HepG2 (cell line): ENCODE data around the gene FAM114A1. TPM values are rescaled to one million over a fixed set of nuclear protein-coding genes. Genes with fewer than 3 reads are reported as not detected.

Source experiments
- ESRRA ChIP-seq: sonication (generic); formaldehyde crosslinking; IDR thresholded peaks from 2 replicates; pipeline ENCODE4 v1.5.1; 2020; ENCODE audit warnings: mild to moderate bottlenecking, low read depth, missing genetic modification reagents
- HOXA7 ChIP-seq: sonication (generic); formaldehyde crosslinking; IDR thresholded peaks from 2 replicates; pipeline ENCODE4 v1.8.1; 2022; ENCODE audit warnings: mild to moderate bottlenecking, missing genetic modification reagents, moderate library complexity
- RBAK ChIP-seq: sonication (generic); formaldehyde crosslinking; IDR thresholded peaks from 2 replicates; pipeline ENCODE4 v1.5.1; 2020; ENCODE audit warnings: mild to moderate bottlenecking, missing genetic modification reagents
- ZNF12 ChIP-seq: sonication (generic); formaldehyde crosslinking; IDR thresholded peaks from 2 replicates; pipeline ENCODE4 v1.5.0; 2020; ENCODE audit warnings: missing genetic modification reagents
- ZNF841 ChIP-seq: sonication (generic); formaldehyde crosslinking; IDR thresholded peaks from 2 replicates; pipeline ENCODE4 v1.8.1; 2023; ENCODE audit warnings: missing genetic modification reagents, borderline replicate concordance
- polyA plus RNA-seq, 8 experiments: library from polyadenylated mRNA; depleted of rRNA in 3 of 8; stranded (reverse) in 7 of 8; unstranded in 1 of 8; fragments of >200 nt; fragmentation: Illumina TruSeq in 4 of 8; extraction: Trizol in 4 of 8; gene quantifications; 2 replicates each; pipeline versions ENCODE4 v1.2.1 to v1.2.3, GENCODE V29; 2011 to 2016; ENCODE audit warnings: low read depth in 4 of 8, missing spikeins in 1 of 8, mixed read lengths in 1 of 8; ENCODE audit not compliant: insufficient read depth in 1 of 8
- total RNA-seq, 5 experiments: library from RNA; depleted of rRNA; stranded (reverse); fragments of >200 nt; fragmentation: Illumina TruSeq; extraction: Trizol; gene quantifications; 2 replicates each; pipeline ENCODE4 v1.2.3, GENCODE V29; 2016; ENCODE audit warnings: low read depth in 1 of 5
- TF ChIP-seq, protein P1 (sequence below): IDR thresholded peaks from 2 replicates; pipeline ENCODE4 v1.6.1; 2016; ENCODE audit warnings: low read depth, missing genetic modification reagents, missing compliant biosample characterization
- TF ChIP-seq, protein P2 (sequence below): sonication (generic); formaldehyde crosslinking; IDR thresholded peaks from 2 replicates; pipeline ENCODE4 v1.9.0; 2021; ENCODE audit warnings: missing genetic modification reagents, borderline replicate concordance
- TF ChIP-seq, protein P3 (sequence below): sonication (generic); formaldehyde crosslinking; IDR thresholded peaks from 2 replicates; pipeline ENCODE4 v1.9.0; 2021; ENCODE audit warnings: missing genetic modification reagents, borderline replicate concordance

FAM114A1 gene
- total and polyA plus RNA-seq, 2 of the 13 experiments (the other 11 are each of a cell fraction or from before 2014, with no cell fraction given): 61.0 to 76.9 TPM

DNA sequence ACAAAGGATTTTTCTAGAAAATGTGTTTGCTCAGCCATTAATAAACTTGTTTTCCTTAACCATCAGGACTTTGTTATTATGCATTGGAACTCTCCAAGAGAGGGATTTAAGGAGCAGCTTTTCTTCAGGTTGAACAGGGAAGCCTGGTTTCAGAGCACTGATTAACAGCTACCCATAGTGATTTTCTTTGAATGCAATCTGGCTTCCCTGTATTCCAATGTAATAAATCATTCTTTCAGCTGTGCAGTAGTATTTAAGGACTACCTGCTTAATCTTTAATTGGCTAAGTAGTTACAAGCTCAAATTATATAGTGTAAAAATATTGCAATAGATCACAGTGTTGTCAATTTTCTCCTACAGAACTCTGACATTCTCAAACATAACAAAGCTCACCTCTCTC is 87.1 kb downstream of the FAM114A1 start (continued):
- TF ChIP-seq, protein P1, sequence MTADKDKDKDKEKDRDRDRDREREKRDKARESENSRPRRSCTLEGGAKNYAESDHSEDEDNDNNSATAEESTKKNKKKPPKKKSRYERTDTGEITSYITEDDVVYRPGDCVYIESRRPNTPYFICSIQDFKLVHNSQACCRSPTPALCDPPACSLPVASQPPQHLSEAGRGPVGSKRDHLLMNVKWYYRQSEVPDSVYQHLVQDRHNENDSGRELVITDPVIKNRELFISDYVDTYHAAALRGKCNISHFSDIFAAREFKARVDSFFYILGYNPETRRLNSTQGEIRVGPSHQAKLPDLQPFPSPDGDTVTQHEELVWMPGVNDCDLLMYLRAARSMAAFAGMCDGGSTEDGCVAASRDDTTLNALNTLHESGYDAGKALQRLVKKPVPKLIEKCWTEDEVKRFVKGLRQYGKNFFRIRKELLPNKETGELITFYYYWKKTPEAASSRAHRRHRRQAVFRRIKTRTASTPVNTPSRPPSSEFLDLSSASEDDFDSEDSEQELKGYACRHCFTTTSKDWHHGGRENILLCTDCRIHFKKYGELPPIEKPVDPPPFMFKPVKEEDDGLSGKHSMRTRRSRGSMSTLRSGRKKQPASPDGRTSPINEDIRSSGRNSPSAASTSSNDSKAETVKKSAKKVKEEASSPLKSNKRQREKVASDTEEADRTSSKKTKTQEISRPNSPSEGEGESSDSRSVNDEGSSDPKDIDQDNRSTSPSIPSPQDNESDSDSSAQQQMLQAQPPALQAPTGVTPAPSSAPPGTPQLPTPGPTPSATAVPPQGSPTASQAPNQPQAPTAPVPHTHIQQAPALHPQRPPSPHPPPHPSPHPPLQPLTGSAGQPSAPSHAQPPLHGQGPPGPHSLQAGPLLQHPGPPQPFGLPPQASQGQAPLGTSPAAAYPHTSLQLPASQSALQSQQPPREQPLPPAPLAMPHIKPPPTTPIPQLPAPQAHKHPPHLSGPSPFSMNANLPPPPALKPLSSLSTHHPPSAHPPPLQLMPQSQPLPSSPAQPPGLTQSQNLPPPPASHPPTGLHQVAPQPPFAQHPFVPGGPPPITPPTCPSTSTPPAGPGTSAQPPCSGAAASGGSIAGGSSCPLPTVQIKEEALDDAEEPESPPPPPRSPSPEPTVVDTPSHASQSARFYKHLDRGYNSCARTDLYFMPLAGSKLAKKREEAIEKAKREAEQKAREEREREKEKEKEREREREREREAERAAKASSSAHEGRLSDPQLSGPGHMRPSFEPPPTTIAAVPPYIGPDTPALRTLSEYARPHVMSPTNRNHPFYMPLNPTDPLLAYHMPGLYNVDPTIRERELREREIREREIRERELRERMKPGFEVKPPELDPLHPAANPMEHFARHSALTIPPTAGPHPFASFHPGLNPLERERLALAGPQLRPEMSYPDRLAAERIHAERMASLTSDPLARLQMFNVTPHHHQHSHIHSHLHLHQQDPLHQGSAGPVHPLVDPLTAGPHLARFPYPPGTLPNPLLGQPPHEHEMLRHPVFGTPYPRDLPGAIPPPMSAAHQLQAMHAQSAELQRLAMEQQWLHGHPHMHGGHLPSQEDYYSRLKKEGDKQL (CRISPR knock-in tag): no peak
- TF ChIP-seq ZNF12 (no peak), HOXA7 (CRISPR knock-in tag) (no peak), RBAK (CRISPR knock-in tag) (no peak), ZNF841 (CRISPR knock-in tag) (no peak), ESRRA (CRISPR knock-in tag) (no peak)
- TF ChIP-seq, protein P2, sequence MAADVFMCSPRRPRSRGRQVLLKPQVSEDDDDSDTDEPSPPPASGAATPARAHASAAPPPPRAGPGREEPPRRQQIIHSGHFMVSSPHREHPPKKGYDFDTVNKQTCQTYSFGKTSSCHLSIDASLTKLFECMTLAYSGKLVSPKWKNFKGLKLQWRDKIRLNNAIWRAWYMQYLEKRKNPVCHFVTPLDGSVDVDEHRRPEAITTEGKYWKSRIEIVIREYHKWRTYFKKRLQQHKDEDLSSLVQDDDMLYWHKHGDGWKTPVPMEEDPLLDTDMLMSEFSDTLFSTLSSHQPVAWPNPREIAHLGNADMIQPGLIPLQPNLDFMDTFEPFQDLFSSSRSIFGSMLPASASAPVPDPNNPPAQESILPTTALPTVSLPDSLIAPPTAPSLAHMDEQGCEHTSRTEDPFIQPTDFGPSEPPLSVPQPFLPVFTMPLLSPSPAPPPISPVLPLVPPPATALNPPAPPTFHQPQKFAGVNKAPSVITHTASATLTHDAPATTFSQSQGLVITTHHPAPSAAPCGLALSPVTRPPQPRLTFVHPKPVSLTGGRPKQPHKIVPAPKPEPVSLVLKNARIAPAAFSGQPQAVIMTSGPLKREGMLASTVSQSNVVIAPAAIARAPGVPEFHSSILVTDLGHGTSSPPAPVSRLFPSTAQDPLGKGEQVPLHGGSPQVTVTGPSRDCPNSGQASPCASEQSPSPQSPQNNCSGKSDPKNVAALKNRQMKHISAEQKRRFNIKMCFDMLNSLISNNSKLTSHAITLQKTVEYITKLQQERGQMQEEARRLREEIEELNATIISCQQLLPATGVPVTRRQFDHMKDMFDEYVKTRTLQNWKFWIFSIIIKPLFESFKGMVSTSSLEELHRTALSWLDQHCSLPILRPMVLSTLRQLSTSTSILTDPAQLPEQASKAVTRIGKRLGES (CRISPR knock-in tag): no peak
- TF ChIP-seq, protein P3, sequence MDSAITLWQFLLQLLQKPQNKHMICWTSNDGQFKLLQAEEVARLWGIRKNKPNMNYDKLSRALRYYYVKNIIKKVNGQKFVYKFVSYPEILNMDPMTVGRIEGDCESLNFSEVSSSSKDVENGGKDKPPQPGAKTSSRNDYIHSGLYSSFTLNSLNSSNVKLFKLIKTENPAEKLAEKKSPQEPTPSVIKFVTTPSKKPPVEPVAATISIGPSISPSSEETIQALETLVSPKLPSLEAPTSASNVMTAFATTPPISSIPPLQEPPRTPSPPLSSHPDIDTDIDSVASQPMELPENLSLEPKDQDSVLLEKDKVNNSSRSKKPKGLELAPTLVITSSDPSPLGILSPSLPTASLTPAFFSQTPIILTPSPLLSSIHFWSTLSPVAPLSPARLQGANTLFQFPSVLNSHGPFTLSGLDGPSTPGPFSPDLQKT (CRISPR knock-in tag): no peak
